ENCODE results near the gene PCDHA5. TPM values are rescaled to one million over a fixed set of nuclear protein-coding genes. Genes with fewer than 3 reads are reported as not detected.
"Not testable (repeated sequence)": the region's sequence is repeated elsewhere in the genome, so short reads cannot be mapped to it uniquely, and the experiment has no call there.

Gene PCDHA5
- total RNA-seq, 4 donors from 2014 or later, result 0.09 to 0.19 (median 0.15) TPM; not detected in 1

- Histone ChIP-seq H3K9me3 (peaks cover 0 to 32% (median 9%) of the 10 kb centered on the region in 3 donors), H3K4me1 (no peaks in the 10 kb centered on the region), H3K27me3 (peaks cover 0 to 10% (median 0%) of the 10 kb centered on the region in 4 donors), H3K36me3 (no peaks in the 10 kb centered on the region), H3K4me3 (no peak overlapping the region), H3K27ac (no peak overlapping the region)
- no peak for DNase-seq
- intact Hi-C loops (cut with DNase I), result no loop called here
- TF ChIP-seq POLR2A (IDR thresholded peaks at IDR 0.05), result no peak
- TF ChIP-seq CTCF (IDR thresholded peaks at IDR 0.05), result no peak
- 76 to 96% methylated on average over 5 to 6 of the region's 43 CpGs for WGBS, 2 donors
These were observed 12.5 kb upstream of the PCDHA5 start for GRCh38 chr5:140808889-140809291.

GRCh38 chr5:140822281-140822629, 842 bp downstream of the PCDHA5 start:
- Histone ChIP-seq H3K36me3 (no peaks in the 10 kb centered on the region), H3K9me3 (peaks cover 0 to 31% (median 23%) of the 10 kb centered on the region in 3 donors), H3K27me3 (peaks cover 0 to 33% (median 0%) of the 10 kb centered on the region in 4 donors), H3K4me3 (no peak overlapping the region), H3K27ac (no peak overlapping the region), H3K4me1 (no peaks in the 10 kb centered on the region)
- intact Hi-C loops (cut with DNase I), result no loop called here
- WGBS, 2 donors, result 20 to 32% methylated on average over 6 of the region's 6 CpGs
- TF ChIP-seq CTCF (IDR thresholded peaks at IDR 0.05), result no peak
- TF ChIP-seq POLR2A (IDR thresholded peaks at IDR 0.05), result no peak
- DNase-seq, result no peak

GRCh38 chr5:140822969-140823368, 1.6 kb downstream of the PCDHA5 start:
- H3K36me3 ChIP-seq; DNase-seq; H3K27ac ChIP-seq; H3K4me1 ChIP-seq; H3K4me3 ChIP-seq; intact Hi-C loops (cut with DNase I): not testable (repeated sequence)
- peaks cover 0 to 35% (median 28%) of the 10 kb centered on the region in 3 donors for H3K9me3 ChIP-seq
- 63 to 78% methylated on average over 22 to 29 of the region's 48 CpGs for WGBS, 2 donors
- peaks cover 0 to 40% (median 0%) of the 10 kb centered on the region in 4 donors for H3K27me3 ChIP-seq

- WGBS, 2 donors, result 80 to 93% methylated on average over 1 to 11 of the region's 38 CpGs
- Histone ChIP-seq H3K27me3 (peaks cover 0 to 45% (median 0%) of the 10 kb centered on the region in 4 donors), H3K4me1 (no peaks in the 10 kb centered on the region), H3K36me3 (no peaks in the 10 kb centered on the region), H3K9me3 (peaks cover 0 to 40% (median 32%) of the 10 kb centered on the region in 3 donors), H3K27ac (no peak overlapping the region), H3K4me3 (no peak overlapping the region)
- no peak for TF ChIP-seq POLR2A (IDR thresholded peaks at IDR 0.05)
- DNase-seq, result no peak
- intact Hi-C loops (cut with DNase I), result no loop called here
These were observed 2.1 kb downstream of the PCDHA5 start for GRCh38 chr5:140823475-140823874.

- H3K27me3 ChIP-seq, result peaks cover 0 to 49% (median 0%) of the 10 kb centered on the region in 4 donors
- intact Hi-C loops (cut with DNase I), result no loop called here
- 29 to 33% methylated on average over 20 to 23 of the region's 27 CpGs for WGBS, 2 donors
- H3K27ac ChIP-seq, result no peak within 1 kb of the TSS
- TF ChIP-seq POLR2A (IDR thresholded peaks at IDR 0.05) (no peak), CTCF (IDR thresholded peaks at IDR 0.05) (no peak)
- H3K36me3 ChIP-seq, result no peaks in the 10 kb centered on the region
- DNase-seq, result no peak
- peaks cover 0 to 41% (median 30%) of the 10 kb centered on the region in 3 donors for H3K9me3 ChIP-seq
- no peaks in the 10 kb centered on the region for H3K4me1 ChIP-seq
- peak within 1 kb of the TSS in 1 of 4 donors; percentile 13 for H3K4me3 ChIP-seq
These were observed 6.4 kb downstream of the PCDHA5 start, which contains the start of gene PCDHA6 for GRCh38 chr5:140827704-140828361. Gene PCDHA6 (plus strand): TSS chr5:140827960. CDS start chr5:140828092, 132 bp downstream.

- TF ChIP-seq CTCF (IDR thresholded peaks at IDR 0.05), result no peak
- TF ChIP-seq POLR2A (IDR thresholded peaks at IDR 0.05), result no peak
- Histone ChIP-seq H3K4me3 (no peak overlapping the region), H3K9me3 (peaks cover 0 to 36% (median 25%) of the 10 kb centered on the region in 3 donors), H3K36me3 (no peaks in the 10 kb centered on the region), H3K27me3 (peaks cover 0 to 45% (median 0%) of the 10 kb centered on the region in 4 donors), H3K27ac (no peak overlapping the region), H3K4me1 (no peaks in the 10 kb centered on the region)
- DNase-seq, result no peak
- WGBS, 2 donors, result 26 to 41% methylated on average over 10 to 18 of the region's 18 CpGs
- intact Hi-C loops (cut with DNase I), result no loop called here
These were observed 6.9 kb downstream of the PCDHA5 start for GRCh38 chr5:140828362-140828737.

- H3K36me3 ChIP-seq; H3K4me3 ChIP-seq; DNase-seq; intact Hi-C loops (cut with DNase I); H3K27ac ChIP-seq; H3K4me1 ChIP-seq: not testable (repeated sequence)
- peaks cover 0 to 43% (median 0%) of the 10 kb centered on the region in 4 donors for H3K27me3 ChIP-seq
- H3K9me3 ChIP-seq, result peaks cover 0 to 36% (median 24%) of the 10 kb centered on the region in 3 donors
- 60 to 63% methylated on average over 12 of the region's 106 CpGs for WGBS, 2 donors
These were observed 8.4 kb downstream of the PCDHA5 start for GRCh38 chr5:140829511-140830501.
